ENCODE results near the gene ZNF524. TPM values are rescaled to one million over a fixed set of nuclear protein-coding genes. Genes with fewer than 3 reads are reported as not detected.
A peak's percentile ranks its signal among the peaks of the same experiment; 100 is the strongest.

Gene ZNF524
- total and polyA plus RNA-seq, 9 of the 15 experiments (the other 6 are each of a cell fraction or from before 2014, with no cell fraction given) = 0.08 to 15.6 (median 2.9) TPM

- TF ChIP-seq GMEB1 (CRISPR knock-in tag; IDR thresholded peaks at IDR 0.05) = no peak
- peak; percentile 42; the same call in 1 of the 2 replicates for TF ChIP-seq POLR2AphosphoS5 (IDR thresholded peaks at IDR 0.05; ENCODE audit: control insufficient read depth, insufficient read depth, low read depth, low read length)
- no peak for TF ChIP-seq KLF10 (CRISPR knock-in tag; IDR thresholded peaks at IDR 0.05)
- TF ChIP-seq XRCC5 (IDR thresholded peaks at IDR 0.05; ENCODE audit: low read depth, low read length) = no peak
- no peak for TF ChIP-seq DMBX1 (CRISPR knock-in tag; IDR thresholded peaks at IDR 0.05; ENCODE audit: borderline replicate concordance)
- TF ChIP-seq ZNF165 (CRISPR knock-in tag; IDR thresholded peaks at IDR 0.05; ENCODE audit: borderline replicate concordance) = no peak
- no peak for TF ChIP-seq KHSRP (IDR thresholded peaks at IDR 0.05)
- TF ChIP-seq LEF1 (IDR thresholded peaks at IDR 0.05) = no peak
- peak; percentile 76 for TF ChIP-seq ZNF24 (IDR thresholded peaks at IDR 0.05)
- no peak for TF ChIP-seq DACH1 (IDR thresholded peaks at IDR 0.05; ENCODE audit: partially characterized antibody)
- TF ChIP-seq ZNF280A (IDR thresholded peaks at IDR 0.05; ENCODE audit: low read depth, partially characterized antibody) = no peak
- TF ChIP-seq RNF219 (CRISPR knock-in tag; IDR thresholded peaks at IDR 0.05) = no peak
- TF ChIP-seq GATAD2A (IDR thresholded peaks at IDR 0.05) = no peak
- TF ChIP-seq GABPB2 (CRISPR knock-in tag; conservative IDR thresholded peaks at IDR 0.05) = no peak
- no peak for TF ChIP-seq ZNF146 (CRISPR knock-in tag; IDR thresholded peaks at IDR 0.05; ENCODE audit: unreplicated experiment)
- TF ChIP-seq, protein P1, sequence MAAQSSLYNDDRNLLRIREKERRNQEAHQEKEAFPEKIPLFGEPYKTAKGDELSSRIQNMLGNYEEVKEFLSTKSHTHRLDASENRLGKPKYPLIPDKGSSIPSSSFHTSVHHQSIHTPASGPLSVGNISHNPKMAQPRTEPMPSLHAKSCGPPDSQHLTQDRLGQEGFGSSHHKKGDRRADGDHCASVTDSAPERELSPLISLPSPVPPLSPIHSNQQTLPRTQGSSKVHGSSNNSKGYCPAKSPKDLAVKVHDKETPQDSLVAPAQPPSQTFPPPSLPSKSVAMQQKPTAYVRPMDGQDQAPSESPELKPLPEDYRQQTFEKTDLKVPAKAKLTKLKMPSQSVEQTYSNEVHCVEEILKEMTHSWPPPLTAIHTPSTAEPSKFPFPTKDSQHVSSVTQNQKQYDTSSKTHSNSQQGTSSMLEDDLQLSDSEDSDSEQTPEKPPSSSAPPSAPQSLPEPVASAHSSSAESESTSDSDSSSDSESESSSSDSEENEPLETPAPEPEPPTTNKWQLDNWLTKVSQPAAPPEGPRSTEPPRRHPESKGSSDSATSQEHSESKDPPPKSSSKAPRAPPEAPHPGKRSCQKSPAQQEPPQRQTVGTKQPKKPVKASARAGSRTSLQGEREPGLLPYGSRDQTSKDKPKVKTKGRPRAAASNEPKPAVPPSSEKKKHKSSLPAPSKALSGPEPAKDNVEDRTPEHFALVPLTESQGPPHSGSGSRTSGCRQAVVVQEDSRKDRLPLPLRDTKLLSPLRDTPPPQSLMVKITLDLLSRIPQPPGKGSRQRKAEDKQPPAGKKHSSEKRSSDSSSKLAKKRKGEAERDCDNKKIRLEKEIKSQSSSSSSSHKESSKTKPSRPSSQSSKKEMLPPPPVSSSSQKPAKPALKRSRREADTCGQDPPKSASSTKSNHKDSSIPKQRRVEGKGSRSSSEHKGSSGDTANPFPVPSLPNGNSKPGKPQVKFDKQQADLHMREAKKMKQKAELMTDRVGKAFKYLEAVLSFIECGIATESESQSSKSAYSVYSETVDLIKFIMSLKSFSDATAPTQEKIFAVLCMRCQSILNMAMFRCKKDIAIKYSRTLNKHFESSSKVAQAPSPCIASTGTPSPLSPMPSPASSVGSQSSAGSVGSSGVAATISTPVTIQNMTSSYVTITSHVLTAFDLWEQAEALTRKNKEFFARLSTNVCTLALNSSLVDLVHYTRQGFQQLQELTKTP (IDR thresholded peaks at IDR 0.05; ENCODE audit: low read depth in 1 of 2, partially characterized antibody in 2 of 2) = no peak
- TF ChIP-seq PATZ1 (CRISPR knock-in tag; IDR thresholded peaks at IDR 0.05; ENCODE audit: borderline replicate concordance) = no peak
- no peak for TF ChIP-seq ARHGAP35 (IDR thresholded peaks at IDR 0.05; ENCODE audit: partially characterized antibody)
Measured at GRCh38 chr19:55580628-55581144, 19.4 kb upstream of the ZNF524 start, which contains the start of gene ZNF579 (continued).
